H9 (cell line): Measurements from ENCODE around the gene ZNF275. TPM values are rescaled to one million over a fixed set of nuclear protein-coding genes. Genes with fewer than 3 reads are reported as not detected.

Experiments used
- DNase-seq: peaks from one replicate; pipeline ENCODE4 v3.0.0-alpha.2; 2017
- H2AFZ ChIP-seq: one replicate; pipeline ENCODE4 v1.6.1; 2013; ENCODE audit warnings: mild to moderate bottlenecking, low read length, control low read depth, moderate library complexity
- H2AK5ac ChIP-seq: 2 replicates; pipeline ENCODE4 v1.6.1; 2013; ENCODE audit warnings: low read length, control low read depth, mixed read lengths; ENCODE audit not compliant: insufficient read length
- H2BK120ac ChIP-seq: one replicate; pipeline ENCODE4 v1.6.1; 2013; ENCODE audit warnings: low read depth, mild to moderate bottlenecking, low read length, control low read depth, inconsistent platforms; ENCODE audit not compliant: poor library complexity, severe bottlenecking
- H2BK12ac ChIP-seq: 2 replicates; pipeline ENCODE4 v1.6.1; 2013; ENCODE audit warnings: low read length, control low read depth, mixed read lengths, low read depth; ENCODE audit not compliant: insufficient read length
- H2BK15ac ChIP-seq: 2 replicates; pipeline ENCODE4 v1.6.1; 2013; ENCODE audit warnings: low read depth, low read length, control low read depth
- H2BK20ac ChIP-seq: one replicate; pipeline ENCODE4 v1.6.1; 2013; ENCODE audit warnings: low read depth, mild to moderate bottlenecking, low read length, control low read depth, inconsistent platforms; ENCODE audit not compliant: poor library complexity, severe bottlenecking
- H2BK5ac ChIP-seq: 2 replicates; pipeline ENCODE4 v1.6.1; 2013; ENCODE audit warnings: low read length, control low read depth, mixed read lengths; ENCODE audit not compliant: insufficient read length
- H3K14ac ChIP-seq: 2 replicates; pipeline ENCODE4 v1.6.1; 2013; ENCODE audit warnings: low read length, control low read depth; ENCODE audit not compliant: insufficient read depth
- H3K18ac ChIP-seq: 2 replicates; pipeline ENCODE4 v1.6.1; 2013; ENCODE audit warnings: low read depth, mild to moderate bottlenecking, mixed read lengths, low read length, control low read depth; ENCODE audit not compliant: insufficient read length
- H3K23ac ChIP-seq: 2 replicates; pipeline ENCODE4 v1.6.1; 2013; ENCODE audit warnings: low read length, control low read depth, mixed read lengths, low read depth; ENCODE audit not compliant: insufficient read length
- H3K23me2 ChIP-seq: 2 replicates; pipeline ENCODE4 v1.6.1; 2013; ENCODE audit warnings: low read depth, mild to moderate bottlenecking, mixed read lengths, low read length, control low read depth; ENCODE audit not compliant: insufficient read length, poor library complexity, severe bottlenecking
- H3K27ac ChIP-seq: 2 replicates; pipeline ENCODE4 v1.5.1; 2013; ENCODE audit warnings: low read length, control low read depth, mixed read lengths, low read depth; ENCODE audit not compliant: insufficient read length
- H3K27me3 ChIP-seq: 2 replicates; pipeline ENCODE4 v1.6.1; 2013; ENCODE audit warnings: low read length, control low read depth, inconsistent platforms; ENCODE audit not compliant: insufficient read depth
- H3K4ac ChIP-seq: 2 replicates; pipeline ENCODE4 v1.6.1; 2013; ENCODE audit warnings: low read depth, mild to moderate bottlenecking, control low read depth, inconsistent platforms, low read length, moderate library complexity
- H3K4me1 ChIP-seq: 2 replicates; pipeline ENCODE4 v1.6.1; 2013; ENCODE audit warnings: low read length, control low read depth, inconsistent platforms; ENCODE audit not compliant: insufficient read depth
- H3K4me2 ChIP-seq: 2 replicates; pipeline ENCODE4 v1.6.1; 2013; ENCODE audit warnings: low read length, control low read depth, mixed read lengths; ENCODE audit not compliant: insufficient read length, insufficient read depth
- H3K56ac ChIP-seq: 2 replicates; pipeline ENCODE4 v1.6.1; 2013; ENCODE audit warnings: low read depth, mild to moderate bottlenecking, mixed read lengths, low read length, control low read depth; ENCODE audit not compliant: insufficient read length
- H3K79me1 ChIP-seq: 2 replicates; pipeline ENCODE4 v1.6.1; 2013; ENCODE audit warnings: low read depth, mild to moderate bottlenecking, moderate library complexity, low read length, control low read depth, inconsistent platforms; ENCODE audit not compliant: insufficient read depth, poor library complexity, severe bottlenecking
- H3K79me2 ChIP-seq: 2 replicates; pipeline ENCODE4 v1.6.1; 2013; ENCODE audit warnings: low read length, control low read depth, inconsistent platforms; ENCODE audit not compliant: insufficient read depth
- H3K9ac ChIP-seq: 2 replicates; pipeline ENCODE4 v1.6.1; 2013; ENCODE audit warnings: low read length, control low read depth, mixed read lengths; ENCODE audit not compliant: insufficient read length; ENCODE audit errors: extremely low read depth
- H3K9me3 ChIP-seq: one replicate; pipeline ENCODE4 v1.6.1; 2013; ENCODE audit warnings: low read depth, low read length, inconsistent platforms; ENCODE audit not compliant: control insufficient read depth
- H3T11ph ChIP-seq: one replicate; pipeline ENCODE4 v1.6.1; 2013; ENCODE audit warnings: mild to moderate bottlenecking, low read length, control low read depth, inconsistent platforms
- H4K20me1 ChIP-seq: one replicate; pipeline ENCODE4 v1.6.1; 2013; ENCODE audit not compliant: control insufficient read depth, insufficient read length, insufficient read depth
- H4K5ac ChIP-seq: 2 replicates; pipeline ENCODE4 v1.6.1; 2013; ENCODE audit warnings: low read depth, mild to moderate bottlenecking, mixed read lengths, low read length, control low read depth; ENCODE audit not compliant: insufficient read length
- H4K8ac ChIP-seq: replicated peaks from 2 replicates; pipeline ENCODE4 v1.6.1; 2013; ENCODE audit warnings: low read length, control low read depth, mixed read lengths, low read depth; ENCODE audit not compliant: insufficient read length
- H4K91ac ChIP-seq: 2 replicates; pipeline ENCODE4 v1.6.1; 2013; ENCODE audit warnings: low read depth, mild to moderate bottlenecking, moderate library complexity, mixed read lengths, low read length, control low read depth; ENCODE audit not compliant: insufficient read length
- H3K27ac Mint-ChIP-seq, 3 experiments: 2 replicates in 2 of 3; 3 replicates in 1 of 3; pipeline ENCODE4 v1.8.0; 2020 to 2021; ENCODE audit warnings: mixed read lengths in 3 of 3, mild to moderate bottlenecking in 1 of 3, moderate library complexity in 1 of 3
- H3K27me3 Mint-ChIP-seq: 2 replicates; pipeline ENCODE4 v1.8.0; 2021; ENCODE audit warnings: low read depth, mild to moderate bottlenecking, moderate library complexity, mixed read lengths
- H3K36me3 Mint-ChIP-seq, 3 experiments: 2 replicates in 2 of 3; 3 replicates in 1 of 3; pipeline ENCODE4 v1.8.0; 2020 to 2021; ENCODE audit warnings: low read depth in 3 of 3, mixed read lengths in 3 of 3; ENCODE audit not compliant: insufficient read depth in 1 of 3
- H3K4me1 Mint-ChIP-seq, 2 experiments: 2 replicates each; pipeline ENCODE4 v1.8.0; 2020; ENCODE audit warnings: mixed read lengths in 2 of 2
- H3K4me3 Mint-ChIP-seq, 2 experiments: 2 replicates in 1 of 2; 3 replicates in 1 of 2; pipeline ENCODE4 v1.8.0; 2020 to 2021; ENCODE audit warnings: mild to moderate bottlenecking in 2 of 2, mixed read lengths in 2 of 2, moderate library complexity in 1 of 2
- H3K9me3 Mint-ChIP-seq, 2 experiments: 2 replicates in 1 of 2; 3 replicates in 1 of 2; pipeline ENCODE4 v1.8.0; 2020; ENCODE audit warnings: mild to moderate bottlenecking in 2 of 2, mixed read lengths in 2 of 2, moderate library complexity in 1 of 2
- WGBS: extraction: QIAGEN DNeasy Blood & Tissue Kit; methylation state at CpG from one replicate; pipeline ENCODE4 v1.1.7; 2013; ENCODE audit warnings: missing lambda C conversion rate, low lambda C conversion rate, mixed read lengths; ENCODE audit not compliant: insufficient read length; ENCODE audit errors: extremely low coverage; 5-methylcytosine and 5-hydroxymethylcytosine counted together
- total RNA-seq: library from RNA; stranded (reverse); gene quantifications from 2 replicates; pipeline ENCODE4 v1.2.1, GENCODE V29; 2021
- TF ChIP-seq, protein P1 (sequence below): fragments of 200-600 bp; sonication (generic); conservative IDR thresholded peaks from 3 replicates; pipeline ENCODE4 v1.8.0; 2021; ENCODE audit warnings: antibody characterized with exemption, mild to moderate bottlenecking

The ZNF275 gene
- total RNA-seq, 1 experiment from 2014 or later, result 11.8 TPM

DNA sequence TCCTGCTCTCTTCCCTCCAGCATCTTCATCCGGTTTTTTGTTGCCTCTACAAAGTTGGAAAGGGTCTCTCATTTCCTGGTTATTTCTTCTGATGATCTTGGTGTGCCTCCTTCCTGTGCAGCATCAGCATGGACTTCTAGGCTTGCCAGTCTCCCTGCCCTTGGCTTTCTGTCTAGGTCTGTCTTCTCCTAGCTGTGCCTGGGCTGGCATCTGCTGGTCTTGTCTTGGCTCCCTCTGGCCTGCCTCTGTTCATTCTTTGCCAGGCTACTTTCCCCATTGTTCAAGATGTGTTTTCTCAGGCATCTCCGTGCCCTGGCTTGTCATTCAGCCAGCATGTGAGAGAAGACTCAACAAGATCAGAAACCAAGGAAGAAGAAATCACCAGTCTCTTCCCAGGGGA, 9.7 kb downstream of the ZNF275 start:
- Histone ChIP-seq H3K79me1 (no peaks in the 10 kb centered on the region), H3K4ac (no peak overlapping the region), H2BK120ac (no peak overlapping the region), H3K9me3 (peaks cover 59% of the 10 kb centered on the region), H3K23ac (no peak overlapping the region), H3K79me2 (no peaks in the 10 kb centered on the region), H3K4me1 (no peaks in the 10 kb centered on the region), H3K23me2 (no peaks in the 10 kb centered on the region), H4K20me1 (no peaks in the 10 kb centered on the region), H3T11ph (no peak overlapping the region), H4K5ac (no peak overlapping the region), H2BK20ac (no peak overlapping the region), H2BK12ac (no peak overlapping the region), H3K18ac (no peak overlapping the region), H3K27ac (no peak overlapping the region), H2BK5ac (no peak overlapping the region), H3K9ac (no peak overlapping the region), H2AK5ac (no peak overlapping the region), H4K91ac (no peak overlapping the region), H3K27me3 (no peaks in the 10 kb centered on the region), H3K14ac (no peak overlapping the region), H3K4me2 (no peak overlapping the region), H4K8ac (no peak overlapping the region), H3K56ac (no peak overlapping the region), H2BK15ac (no peak overlapping the region), H2AFZ (no peak overlapping the region)
- H3K4me3 Mint-ChIP-seq, result no peak overlapping the region
- TF ChIP-seq, protein P1, sequence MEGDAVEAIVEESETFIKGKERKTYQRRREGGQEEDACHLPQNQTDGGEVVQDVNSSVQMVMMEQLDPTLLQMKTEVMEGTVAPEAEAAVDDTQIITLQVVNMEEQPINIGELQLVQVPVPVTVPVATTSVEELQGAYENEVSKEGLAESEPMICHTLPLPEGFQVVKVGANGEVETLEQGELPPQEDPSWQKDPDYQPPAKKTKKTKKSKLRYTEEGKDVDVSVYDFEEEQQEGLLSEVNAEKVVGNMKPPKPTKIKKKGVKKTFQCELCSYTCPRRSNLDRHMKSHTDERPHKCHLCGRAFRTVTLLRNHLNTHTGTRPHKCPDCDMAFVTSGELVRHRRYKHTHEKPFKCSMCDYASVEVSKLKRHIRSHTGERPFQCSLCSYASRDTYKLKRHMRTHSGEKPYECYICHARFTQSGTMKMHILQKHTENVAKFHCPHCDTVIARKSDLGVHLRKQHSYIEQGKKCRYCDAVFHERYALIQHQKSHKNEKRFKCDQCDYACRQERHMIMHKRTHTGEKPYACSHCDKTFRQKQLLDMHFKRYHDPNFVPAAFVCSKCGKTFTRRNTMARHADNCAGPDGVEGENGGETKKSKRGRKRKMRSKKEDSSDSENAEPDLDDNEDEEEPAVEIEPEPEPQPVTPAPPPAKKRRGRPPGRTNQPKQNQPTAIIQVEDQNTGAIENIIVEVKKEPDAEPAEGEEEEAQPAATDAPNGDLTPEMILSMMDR, result no peak
- no peak overlapping the region; a peak in 1 of 7 replicates for H3K27ac Mint-ChIP-seq
- no CpG with 5 or more reads among the region's 2 CpGs for WGBS
- peaks cover 39 to 75% (median 65%) of the 10 kb centered on the region in 3 experiments; a peak in 6 of 7 replicates for H3K36me3 Mint-ChIP-seq
- no peaks in the 10 kb centered on the region for H3K27me3 Mint-ChIP-seq
- no peaks in the 10 kb centered on the region for H3K4me1 Mint-ChIP-seq
- DNase-seq, result no peak
- H3K9me3 Mint-ChIP-seq, result peaks cover 72 to 86% of the 10 kb centered on the region in 2 experiments
